HG03571 (cell line): ENCODE measurements around the gene HLA-DRA.
"Not testable (repeated sequence)": the region's sequence is repeated elsewhere in the genome, so short reads cannot be mapped to it uniquely, and the experiment has no call there.

Source experiments
- ATAC-seq: cut with Tn5 transposase; IDR thresholded peaks from one replicate; pipeline ENCODE4 v1.9.1; 2021; ENCODE audit not compliant: unreplicated experiment

HLA-DRA gene

DNA sequence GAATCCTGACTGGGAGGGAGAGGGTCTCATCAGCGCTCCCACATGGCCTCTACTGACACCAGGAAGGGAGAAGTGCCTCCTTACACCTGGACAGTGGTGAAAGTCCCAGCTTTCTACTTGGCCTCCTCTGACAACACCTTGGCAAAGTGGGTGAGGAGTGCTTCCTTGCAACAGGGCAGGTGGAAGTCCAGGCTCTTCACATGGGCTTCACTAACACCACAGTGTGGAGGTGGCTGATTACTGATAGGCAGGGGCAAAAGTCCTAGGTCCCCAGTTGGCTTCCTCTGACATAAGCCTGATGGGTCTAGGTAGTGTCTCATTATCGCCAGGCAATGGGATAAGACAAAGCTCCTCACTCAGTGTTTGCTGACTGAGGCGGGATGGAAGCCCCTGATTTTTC lies 9.5 kb upstream of the HLA-DRA start:
- ATAC-seq: no peak

DNA sequence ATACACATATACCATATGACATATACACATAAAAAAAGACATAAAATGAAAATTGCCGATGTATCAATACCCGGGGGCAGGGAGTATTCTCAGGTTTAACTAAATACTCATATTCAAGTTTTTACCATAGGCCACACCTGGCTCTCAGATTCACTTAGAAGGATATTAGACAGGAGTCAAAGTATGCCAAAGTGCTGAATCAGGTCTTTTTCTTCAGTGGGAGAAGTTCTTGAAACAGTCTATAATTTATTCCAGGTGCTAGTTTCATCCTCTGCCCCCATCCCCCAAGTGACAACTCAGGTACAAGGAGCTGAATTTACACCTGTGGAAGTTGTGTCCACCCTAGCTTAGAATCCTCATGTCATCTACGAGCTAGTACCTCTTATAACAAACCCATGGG lies 8.5 kb upstream of the HLA-DRA start:
- no peak for ATAC-seq

DNA sequence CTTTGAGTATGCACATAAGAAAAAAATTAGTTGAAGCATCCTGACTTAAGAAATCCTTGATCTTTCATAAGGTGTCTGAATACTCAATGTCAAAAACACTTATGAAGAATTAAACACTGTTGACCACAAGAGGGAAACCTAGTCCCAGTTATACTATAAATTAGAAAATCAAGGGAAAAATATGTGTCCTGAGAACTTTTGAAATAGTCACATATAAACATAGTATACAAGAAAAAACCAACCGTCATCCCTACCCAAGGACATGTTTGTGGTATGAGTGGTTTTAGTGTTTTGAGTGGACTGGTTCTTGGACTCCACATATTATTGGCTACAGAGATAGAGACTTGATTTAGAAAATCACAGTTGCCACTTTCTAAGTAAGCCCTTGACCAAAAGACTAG lies 7.6 kb upstream of the HLA-DRA start:
- no peak for ATAC-seq

DNA sequence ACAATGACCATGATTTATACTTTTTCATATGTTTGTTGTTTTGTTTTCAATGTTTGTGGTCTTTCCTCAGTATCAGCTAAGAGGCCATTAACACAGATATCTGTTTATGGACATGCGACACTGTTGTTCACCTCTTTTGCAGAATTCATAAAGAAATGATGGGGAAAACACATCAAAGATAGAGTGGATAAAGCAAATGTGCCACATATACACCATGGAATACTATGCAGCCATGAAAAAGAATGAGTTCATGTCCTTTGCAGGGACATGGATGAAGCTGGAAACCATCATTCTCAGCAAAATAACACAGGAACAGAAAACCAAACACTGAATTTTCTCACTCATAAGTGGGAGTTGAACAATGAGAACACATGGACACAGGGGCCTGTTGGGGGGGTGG lies 5.7 kb upstream of the HLA-DRA start:
- ATAC-seq: not testable (repeated sequence)

DNA sequence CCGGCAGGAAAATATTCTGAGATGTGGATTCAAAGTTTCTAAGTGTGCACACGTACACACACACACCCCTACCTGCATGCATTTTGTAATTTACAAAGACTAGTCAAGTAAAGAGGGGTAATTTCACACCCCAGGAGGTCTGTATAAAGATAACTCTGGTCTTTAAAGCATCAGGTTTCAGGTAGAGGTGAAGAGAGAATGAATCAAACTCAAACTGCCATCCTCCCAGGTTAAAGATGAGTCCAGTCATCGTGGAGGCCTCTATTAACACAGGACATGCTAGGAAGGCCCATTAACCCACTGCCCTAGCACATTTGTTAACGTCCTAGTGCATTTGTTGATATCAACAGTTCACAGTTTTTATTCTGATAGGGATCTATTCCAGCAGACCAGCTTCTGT lies 3.5 kb upstream of the HLA-DRA start:
- no peak for ATAC-seq

DNA sequence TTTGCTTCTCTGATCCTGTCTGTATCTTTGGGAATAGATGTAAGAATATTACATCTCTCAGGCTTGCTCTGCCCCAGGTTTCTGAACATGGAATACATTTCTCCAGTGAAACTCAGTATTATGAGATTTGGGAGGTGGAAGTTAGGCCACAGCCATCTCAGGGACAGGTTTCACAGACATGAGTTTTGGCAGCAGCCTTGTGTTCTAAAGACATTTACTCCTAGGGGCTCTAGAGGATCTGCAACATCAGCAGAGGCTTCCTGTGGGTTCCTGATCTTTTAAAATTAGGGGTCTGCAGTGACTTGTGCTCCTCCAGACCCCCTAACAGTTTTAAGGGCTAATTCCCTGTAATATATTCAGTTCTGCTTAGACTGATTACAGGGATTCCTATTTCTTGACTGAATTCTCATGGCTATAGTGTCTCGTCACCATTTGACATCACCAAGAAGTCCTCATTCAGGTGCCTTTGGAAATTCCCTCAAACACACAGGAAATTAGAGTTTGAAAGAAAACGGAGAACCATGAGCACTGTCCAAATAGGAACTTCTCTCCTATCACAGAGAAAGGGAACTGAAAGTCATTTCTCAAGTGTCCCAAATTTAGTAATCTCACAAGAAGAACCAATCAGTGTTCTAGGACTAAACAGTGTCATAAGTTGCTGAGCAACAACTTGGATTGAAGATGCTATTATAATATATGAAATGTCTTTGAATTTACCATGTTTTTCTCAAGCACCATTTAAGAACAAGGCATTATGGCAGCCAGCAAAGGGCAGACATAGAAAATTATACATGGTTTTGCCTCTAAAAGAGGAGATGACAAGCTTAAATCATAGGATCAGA lies 2.5 kb upstream of the HLA-DRA start:
- ATAC-seq: peak; percentile 66

DNA sequence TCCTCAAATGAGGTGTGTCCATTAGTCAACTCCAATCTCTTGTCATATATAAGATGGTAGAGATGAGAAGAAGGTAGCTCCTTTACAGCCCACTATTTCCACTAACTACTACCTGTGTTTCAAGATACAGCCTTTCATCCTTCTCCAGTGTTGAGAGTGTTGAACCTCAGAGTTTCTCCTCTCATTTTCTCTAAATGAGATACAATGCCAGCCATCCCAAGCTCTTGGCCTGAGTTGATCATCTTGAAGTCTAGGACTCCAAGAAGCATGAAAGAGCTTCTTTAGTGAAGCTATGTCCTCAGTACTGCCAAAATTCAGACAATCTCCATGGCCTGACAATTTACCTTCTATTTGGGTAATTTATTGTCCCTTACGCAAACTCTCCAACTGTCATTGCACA lies 548 bp upstream of the HLA-DRA start:
- no peak for ATAC-seq

DNA sequence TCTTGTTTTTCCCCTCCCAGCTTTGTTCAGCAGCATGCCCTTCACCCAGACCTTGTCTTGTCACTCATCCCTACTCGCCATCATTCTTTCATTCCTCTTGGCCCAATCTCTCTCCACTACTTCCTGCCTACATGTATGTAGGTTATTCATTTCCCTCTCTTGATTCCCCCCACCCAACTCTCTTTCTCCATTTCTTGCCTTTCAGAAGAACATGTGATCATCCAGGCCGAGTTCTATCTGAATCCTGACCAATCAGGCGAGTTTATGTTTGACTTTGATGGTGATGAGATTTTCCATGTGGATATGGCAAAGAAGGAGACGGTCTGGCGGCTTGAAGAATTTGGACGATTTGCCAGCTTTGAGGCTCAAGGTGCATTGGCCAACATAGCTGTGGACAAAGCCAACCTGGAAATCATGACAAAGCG lies 2.6 kb downstream of the HLA-DRA start:
- no peak for ATAC-seq

DNA sequence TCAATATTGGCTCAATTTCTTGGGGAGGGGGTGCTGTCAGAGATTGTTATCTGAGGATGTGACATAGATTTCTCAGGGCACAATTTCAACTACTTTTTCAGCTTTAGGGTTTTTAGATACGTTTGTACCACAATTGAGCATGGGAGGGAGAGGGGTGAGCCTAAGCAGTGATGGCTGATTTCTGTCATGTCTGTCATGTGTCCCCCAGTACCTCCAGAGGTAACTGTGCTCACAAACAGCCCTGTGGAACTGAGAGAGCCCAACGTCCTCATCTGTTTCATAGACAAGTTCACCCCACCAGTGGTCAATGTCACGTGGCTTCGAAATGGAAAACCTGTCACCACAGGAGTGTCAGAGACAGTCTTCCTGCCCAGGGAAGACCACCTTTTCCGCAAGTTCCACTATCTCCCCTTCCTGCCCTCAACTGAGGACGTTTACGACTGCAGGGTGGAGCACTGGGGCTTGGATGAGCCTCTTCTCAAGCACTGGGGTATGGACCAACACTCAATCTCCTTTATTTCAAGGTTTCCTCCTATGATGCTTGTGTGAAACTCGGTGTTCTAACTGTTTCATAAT lies 3.4 kb downstream of the HLA-DRA start:
- no peak for ATAC-seq

DNA sequence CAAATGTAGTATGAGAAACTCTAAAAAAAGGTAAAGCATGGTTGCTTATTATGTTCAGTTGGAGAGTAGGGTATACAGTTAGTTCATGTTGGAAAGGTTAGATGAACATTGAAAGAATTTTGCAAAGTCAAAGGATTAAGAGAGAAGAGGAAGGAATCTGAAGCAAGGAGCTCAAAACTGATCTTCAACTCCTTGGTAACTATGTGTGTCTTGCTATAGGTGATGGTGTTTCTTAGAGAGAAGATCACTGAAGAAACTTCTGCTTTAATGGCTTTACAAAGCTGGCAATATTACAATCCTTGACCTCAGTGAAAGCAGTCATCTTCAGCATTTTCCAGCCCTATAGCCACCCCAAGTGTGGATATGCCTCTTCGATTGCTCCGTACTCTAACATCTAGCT lies 4.7 kb downstream of the HLA-DRA start:
- no peak for ATAC-seq

DNA sequence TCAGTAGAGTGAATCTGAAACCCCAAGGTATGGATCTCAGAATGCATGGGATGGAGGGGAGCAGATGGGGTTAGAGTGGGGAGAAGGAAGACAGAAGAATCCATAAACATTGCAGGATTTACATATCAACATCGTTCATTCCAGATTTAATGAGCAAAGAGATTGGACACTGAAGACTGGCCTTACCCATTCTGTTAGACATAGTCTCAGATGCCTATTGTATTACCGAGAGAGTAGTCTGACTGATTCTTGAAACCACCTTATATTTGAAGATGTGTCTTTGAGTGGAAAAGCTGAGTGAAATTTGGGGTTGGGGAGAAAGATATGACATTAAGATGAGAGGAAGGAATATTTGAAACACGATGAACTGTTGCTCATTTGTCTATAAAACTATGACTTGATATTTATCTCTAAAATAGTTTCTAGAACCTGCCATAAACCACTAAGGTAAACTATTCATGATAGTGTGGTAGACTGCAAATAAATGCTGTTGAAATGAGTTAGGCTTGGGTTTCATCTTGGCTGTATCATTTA lies 5.7 kb downstream of the HLA-DRA start:
- ATAC-seq: no peak

DNA sequence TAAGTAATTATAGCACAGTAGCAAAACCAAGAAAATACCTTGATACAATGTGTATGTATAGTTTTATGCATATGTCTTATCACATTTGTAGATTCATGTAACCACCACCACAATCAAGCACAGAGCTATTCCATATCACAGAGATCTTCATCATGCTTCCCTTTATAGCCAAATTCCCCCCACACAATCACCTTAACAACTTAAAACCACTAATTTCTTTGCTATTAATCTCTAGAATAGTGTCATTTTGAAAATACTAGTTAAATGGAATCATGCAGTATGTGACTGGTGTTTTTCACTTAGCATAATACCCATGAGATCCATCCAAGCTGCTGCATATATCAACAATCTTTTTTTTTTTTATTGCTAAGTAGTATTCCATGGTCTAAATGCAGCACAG lies 8.2 kb downstream of the HLA-DRA start:
- no peak for ATAC-seq

DNA sequence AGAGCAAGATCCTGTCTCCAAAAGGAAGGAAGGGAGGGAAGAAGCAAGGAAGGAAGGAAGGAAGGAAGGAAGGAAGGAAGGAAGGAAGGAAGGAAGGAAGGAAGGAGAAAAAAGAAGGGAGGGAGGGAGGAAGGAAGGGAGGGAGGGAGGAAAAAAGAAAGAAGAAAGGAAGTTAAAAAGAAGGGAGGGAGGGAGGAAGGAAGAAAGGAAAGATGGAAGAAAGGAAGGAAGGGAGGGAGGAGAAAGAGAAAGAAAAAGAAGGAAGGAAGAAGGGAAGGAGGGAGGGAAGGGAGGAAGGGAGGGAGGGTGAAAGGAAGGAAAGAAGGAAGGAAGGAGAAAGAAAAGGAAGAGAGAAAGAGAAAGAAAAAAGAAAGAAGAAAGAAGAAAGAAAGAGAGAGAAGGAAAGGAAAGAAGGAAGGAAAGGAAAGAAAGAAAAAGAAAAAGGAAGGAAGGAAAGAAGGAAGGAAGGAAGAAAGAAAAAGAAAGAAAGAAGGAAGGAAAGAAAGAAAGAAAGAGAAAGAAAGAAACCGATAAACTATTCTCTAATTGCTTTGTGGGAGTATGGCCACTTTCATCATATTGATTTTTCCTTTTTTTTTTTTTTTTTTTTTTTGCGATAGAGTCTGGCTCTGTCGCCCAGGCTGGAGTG lies 9.5 kb downstream of the HLA-DRA start:
- ATAC-seq: no peak

DNA sequence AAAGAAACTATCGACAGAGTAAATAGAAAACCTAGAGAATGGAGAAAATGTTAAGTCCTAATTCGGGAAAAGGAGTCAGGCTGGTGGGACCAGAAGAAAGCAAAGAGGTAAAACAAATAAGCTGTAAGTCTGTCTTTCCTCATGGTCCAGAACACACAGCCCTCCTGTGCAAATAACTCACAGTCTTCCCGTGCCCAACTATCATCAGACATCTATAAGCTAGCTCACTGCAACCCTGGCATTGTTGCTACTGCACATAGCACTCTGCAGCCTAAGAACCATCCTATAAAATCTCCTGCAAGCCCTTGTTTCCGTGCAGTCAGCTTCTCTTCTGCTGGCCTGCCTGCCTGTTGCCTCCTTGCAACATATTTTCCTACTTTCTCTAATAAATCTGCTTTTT lies 17.4 kb downstream of the HLA-DRA start:
- no peak for ATAC-seq

DNA sequence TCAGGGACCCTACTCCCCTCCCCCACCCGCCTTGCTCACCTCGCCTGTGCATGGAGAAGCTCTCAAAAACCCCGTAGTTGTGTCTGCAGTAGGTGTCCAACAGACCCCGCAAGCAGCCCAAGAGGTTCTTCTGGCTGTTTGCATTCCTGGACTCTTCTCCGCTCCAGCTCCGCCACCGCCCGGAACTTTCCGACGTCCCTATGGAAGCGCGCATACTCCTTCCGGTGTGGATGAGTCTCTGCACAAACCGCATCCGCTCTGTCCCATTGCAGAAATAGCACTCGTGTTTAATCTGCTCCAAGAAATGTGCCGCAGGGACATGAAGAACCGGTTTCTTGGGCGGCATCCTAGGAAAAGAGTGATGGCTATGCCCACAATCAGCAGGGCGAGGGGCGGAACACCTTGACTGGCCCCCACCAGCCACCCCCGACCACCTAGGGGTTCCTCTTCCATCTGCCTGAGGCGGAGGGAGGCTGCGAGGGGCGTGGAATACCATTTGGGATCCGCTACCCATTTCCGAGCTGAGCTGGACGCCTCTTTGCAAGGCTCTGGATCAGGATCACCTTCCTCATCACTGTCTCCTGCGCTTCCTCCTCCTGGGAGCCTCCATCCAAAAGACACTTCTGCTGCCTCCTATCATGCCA lies 20.2 kb downstream of the HLA-DRA start:
- no peak for ATAC-seq

DNA sequence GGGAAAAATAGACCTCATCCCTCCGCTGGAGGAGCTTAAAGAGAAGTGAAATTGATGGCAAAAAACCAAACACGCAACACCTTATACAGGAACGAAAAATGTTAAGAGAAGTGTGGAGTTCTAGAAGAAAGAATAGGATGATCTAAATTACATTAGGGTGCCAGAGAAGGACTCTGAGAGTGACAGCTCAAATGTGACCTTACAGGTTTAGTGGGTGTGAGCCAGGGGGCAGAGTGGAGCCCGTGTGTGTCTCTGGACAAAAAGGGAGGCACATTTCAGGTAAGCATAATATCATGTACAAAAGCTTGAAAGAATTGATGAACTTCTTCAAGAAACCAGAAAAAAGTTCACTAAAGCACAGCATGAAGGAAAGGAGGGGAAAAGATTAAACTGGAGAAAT lies 20.8 kb downstream of the HLA-DRA start:
- no peak for ATAC-seq

DNA sequence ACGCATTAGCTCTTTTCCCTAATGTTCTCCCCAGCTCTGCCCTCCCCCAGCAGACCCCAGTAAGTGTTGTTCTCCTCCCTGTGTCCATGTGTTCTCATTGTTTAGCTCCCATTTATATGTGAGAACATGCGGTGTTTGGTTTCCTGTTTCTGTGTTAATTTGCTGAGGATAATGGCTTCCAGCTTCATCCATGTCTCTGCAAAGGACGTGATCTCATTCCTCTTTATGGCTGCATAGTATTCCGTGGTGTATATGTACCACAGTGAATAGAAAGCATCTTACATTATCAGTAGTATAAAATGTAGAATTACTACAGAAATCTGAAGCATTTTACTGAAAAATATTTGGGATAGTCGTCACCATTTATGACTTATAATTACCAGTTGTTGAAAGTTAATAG lies 21.8 kb downstream of the HLA-DRA start:
- no peak for ATAC-seq

DNA sequence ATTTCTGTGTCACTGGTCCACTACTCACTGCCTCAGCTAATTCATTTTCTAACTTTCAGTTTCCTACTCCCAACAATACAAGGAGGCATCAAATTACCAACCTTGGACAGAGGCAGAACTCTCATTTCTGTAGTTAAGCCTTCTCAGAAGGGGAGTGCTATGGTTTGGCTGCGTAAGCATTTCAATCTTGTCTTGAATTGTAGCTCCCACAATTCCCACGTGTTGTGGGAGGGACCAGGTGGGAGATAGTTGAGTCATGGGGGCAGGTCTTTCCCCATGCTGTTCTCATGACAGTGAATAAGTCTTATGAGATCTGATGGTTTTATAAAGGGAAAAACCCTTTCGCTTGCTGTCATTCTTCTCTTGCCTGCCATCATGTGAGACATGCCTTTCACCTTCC lies 22.9 kb downstream of the HLA-DRA start:
- peak; percentile 84 for ATAC-seq

DNA sequence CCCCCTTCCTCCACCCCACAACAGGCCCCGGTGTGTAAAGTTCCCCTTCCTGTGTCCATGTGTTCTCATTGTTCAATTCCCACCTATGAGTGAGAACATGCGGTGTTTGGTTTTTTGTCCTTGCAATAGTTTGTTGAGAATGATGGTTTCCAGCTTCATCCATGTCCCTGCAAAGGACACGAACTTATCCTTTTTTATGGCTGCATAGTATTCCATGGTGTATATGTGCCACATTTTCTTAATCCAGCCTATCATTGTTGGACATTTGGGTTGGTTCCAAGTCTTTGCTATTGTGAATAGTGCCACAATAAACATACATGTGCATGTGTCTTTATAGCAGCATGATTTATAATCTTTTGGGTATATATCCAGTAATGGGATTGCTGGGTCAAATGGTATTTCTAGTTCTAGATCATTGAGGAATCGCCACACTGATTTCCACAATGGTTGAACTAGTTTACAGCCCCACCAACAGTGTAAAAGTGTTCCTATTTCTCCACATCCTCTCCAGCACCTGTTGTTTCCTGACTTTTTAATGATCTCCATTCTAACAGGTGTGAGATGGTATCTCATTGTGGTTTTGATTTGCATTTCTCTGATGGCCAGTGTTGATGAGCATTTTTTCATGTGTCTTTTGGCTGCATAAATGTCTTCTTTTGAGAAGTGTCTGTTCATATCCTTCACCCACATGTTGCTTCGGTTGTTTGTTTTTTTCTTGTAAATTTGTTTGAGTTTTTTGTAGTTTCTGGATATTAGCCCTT lies 28.2 kb downstream of the HLA-DRA start:
- not testable (repeated sequence) for ATAC-seq

DNA sequence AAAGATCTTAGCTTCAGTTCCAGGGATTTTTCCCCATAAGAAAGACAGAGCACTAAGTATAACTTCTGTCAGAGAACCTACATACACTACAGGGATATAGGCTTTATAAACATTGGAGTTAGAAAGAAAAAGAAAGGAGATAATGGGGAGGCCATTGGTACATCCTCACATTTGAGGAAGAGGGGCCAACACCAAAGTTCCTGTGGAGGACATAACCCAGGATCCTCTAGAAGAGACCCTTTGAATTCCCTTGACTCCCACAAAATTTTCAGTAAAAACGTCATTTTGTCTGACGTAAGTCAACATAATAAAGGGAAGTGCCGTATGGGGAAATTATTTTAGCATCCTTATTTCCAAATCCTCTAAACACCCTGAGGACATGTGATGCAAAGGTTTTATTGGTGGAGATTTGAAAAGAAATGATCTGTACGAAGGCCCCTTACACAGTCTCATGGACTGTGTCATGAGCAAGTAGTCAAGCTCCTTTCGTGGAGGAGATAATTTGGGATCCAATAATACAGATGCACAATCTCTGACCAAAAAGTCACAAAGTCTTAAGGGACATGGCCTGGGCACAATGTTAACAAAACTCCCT lies 33.2 kb downstream of the HLA-DRA start:
- ATAC-seq: no peak
